Dendritic cell treated with granulocyte-macrophage colony-stimulating factor and Interleukin-4, amounts not matched to agents 40 ng/mL and 50 ng/mL, for 4 days (primary cell): ENCODE measurements around the gene SPTBN1.
"Not testable (repeated sequence)": the region's sequence is repeated elsewhere in the genome, so short reads cannot be mapped to it uniquely, and the experiment has no call there.

Experiments
- H3K27ac Mint-ChIP-seq: one replicate; pipeline ENCODE4 v1.8.0; 2022; ENCODE audit warnings: mild to moderate bottlenecking, mixed read lengths
- H3K27me3 Mint-ChIP-seq: one replicate; pipeline ENCODE4 v1.8.0; 2022; ENCODE audit warnings: mild to moderate bottlenecking, mixed read lengths
- H3K36me3 Mint-ChIP-seq: one replicate; pipeline ENCODE4 v1.8.0; 2022; ENCODE audit warnings: low read depth, mixed read lengths
- H3K4me1 Mint-ChIP-seq: one replicate; pipeline ENCODE4 v1.8.0; 2022; ENCODE audit warnings: low read depth, mixed read lengths
- H3K4me3 Mint-ChIP-seq: one replicate; pipeline ENCODE4 v1.8.0; 2022; ENCODE audit warnings: mild to moderate bottlenecking, moderate library complexity, mixed read lengths
- H3K9me3 Mint-ChIP-seq: one replicate; pipeline ENCODE4 v1.8.0; 2022; ENCODE audit warnings: mixed read lengths
- intact Hi-C: fragments of 100-400 bp; cut with micrococcal nuclease; formaldehyde crosslinking; loops from one replicate; pipeline ENCODE4 v1.15.0; 2022

SPTBN1 gene

DNA sequence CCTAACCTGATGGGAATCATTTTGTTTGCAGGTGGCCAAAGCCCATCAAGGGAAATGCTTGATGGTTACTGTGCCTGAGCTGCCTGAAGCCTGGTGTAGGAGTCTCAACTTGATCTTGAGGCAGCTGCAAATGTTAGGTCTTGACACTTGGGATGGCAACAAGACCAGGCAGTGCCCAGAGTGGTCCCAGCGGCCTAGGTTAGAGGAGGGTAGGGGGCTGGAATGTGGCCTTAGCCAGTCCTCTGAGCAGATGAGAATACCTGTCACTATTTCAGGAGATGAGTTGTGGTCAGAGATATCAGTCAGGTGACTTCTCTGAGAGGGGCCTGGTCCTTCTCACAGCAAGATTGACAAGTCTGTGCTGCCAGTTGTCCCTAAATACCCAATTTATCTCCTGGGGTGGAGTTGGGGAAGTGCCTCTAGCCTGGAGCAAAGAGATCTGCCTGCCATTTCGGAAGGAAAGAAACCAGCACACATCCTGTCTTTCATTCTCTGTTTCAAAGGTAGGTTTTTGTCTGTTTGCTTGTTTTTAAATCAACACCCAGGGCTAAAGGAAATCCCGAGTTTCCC is 13.4 kb downstream of the SPTBN1 start:
- H3K4me1 Mint-ChIP-seq: no peaks in the 10 kb centered on the region
- H3K4me3 Mint-ChIP-seq: no peak overlapping the region
- H3K27me3 Mint-ChIP-seq: no peaks in the 10 kb centered on the region
- H3K36me3 Mint-ChIP-seq: no peaks in the 10 kb centered on the region
- H3K9me3 Mint-ChIP-seq: no peaks in the 10 kb centered on the region
- intact Hi-C loops: no loop called here
- H3K27ac Mint-ChIP-seq: no peak overlapping the region

DNA sequence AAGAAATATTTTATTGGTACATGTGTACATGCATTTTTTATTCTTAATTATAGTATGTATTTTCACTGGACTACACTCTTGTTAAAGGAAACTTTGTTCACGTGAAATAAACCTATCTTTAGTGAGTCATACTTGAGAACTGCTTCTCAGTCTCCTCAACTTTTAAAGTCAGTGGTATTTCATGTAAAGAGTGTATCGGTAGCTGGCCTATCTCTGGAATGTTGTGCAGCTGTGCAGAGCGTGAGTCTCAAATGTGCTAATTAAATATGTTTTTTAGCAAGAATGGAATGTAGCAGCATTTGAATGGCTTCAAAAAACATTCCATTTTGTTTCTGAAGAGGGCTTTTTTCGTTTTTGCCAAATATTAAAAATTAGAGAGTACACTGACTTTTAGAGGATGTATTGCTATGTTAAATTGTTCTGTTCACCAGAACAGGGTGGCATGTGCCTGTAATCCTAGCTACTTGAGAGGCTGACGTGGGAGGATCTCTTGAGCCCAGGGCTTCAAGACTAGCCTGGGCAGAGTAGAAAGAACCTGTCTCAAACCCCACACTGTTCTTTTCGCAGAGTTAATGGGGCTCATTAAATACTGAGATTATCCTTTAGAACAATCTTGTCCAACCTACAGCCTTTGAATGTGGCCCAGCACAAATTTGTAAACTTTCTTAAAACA is 14.3 kb downstream of the SPTBN1 start:
- Mint-ChIP-seq H3K4me3 (no peak overlapping the region), H3K9me3 (no peaks in the 10 kb centered on the region), H3K27me3 (no peaks in the 10 kb centered on the region), H3K36me3 (no peaks in the 10 kb centered on the region), H3K4me1 (no peaks in the 10 kb centered on the region), H3K27ac (no peak overlapping the region)
- intact Hi-C loops: no loop called here

- H3K9me3 Mint-ChIP-seq: no peaks in the 10 kb centered on the region
- H3K27ac Mint-ChIP-seq: no peak overlapping the region
- no peak overlapping the region for H3K4me3 Mint-ChIP-seq
- no peaks in the 10 kb centered on the region for H3K4me1 Mint-ChIP-seq
- intact Hi-C loops: no loop called here
- H3K36me3 Mint-ChIP-seq: no peaks in the 10 kb centered on the region
- no peaks in the 10 kb centered on the region for H3K27me3 Mint-ChIP-seq
Observed at GRCh38 chr2:54471221-54471711, 15.1 kb downstream of the SPTBN1 start.

DNA sequence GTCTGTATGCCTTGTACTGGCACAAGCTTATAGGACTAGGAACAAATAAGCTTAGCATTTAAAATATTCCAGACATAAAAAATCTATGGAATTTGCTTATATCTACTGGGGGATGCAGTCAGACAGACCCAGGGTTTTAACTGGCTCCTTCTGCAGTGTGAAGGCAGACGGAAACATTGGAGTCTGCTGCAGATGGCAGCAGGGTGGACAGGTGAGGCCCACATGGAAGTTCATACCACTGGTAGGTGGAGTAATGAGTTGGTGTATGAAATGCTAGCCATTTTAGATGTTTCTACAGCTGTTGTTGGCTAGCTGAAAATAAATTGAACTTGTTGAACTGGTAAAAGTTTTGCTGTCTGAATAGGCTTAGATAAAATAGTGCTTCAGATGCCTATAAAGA is 17.7 kb downstream of the SPTBN1 start:
- Mint-ChIP-seq H3K9me3 (peaks cover under 1% of the 10 kb centered on the region), H3K36me3 (no peaks in the 10 kb centered on the region), H3K4me3 (no peak overlapping the region), H3K27ac (no peak overlapping the region), H3K27me3 (no peaks in the 10 kb centered on the region), H3K4me1 (no peaks in the 10 kb centered on the region)
- intact Hi-C loops: no loop called here

DNA sequence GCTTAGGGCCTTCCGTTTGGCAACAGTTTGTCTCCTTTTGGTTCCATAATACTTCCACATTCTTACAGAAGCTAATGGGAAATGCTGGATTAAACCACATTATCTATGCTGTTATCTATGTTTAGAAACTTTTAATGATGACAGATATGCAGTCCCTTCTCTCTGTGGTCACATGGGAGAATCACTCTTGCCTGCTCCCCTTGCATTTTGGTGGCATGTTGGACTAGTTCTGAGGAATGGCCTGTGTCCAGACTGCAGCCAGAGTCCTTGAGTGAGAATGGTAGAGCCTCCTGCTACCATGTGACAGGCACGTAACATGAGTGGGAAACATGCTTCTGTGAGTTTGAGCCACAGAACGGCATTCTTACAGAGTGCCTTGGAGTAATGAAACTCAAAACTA is 19.2 kb downstream of the SPTBN1 start:
- intact Hi-C loops: no loop called here
- H3K27ac Mint-ChIP-seq: no peak overlapping the region
- H3K36me3 Mint-ChIP-seq: no peaks in the 10 kb centered on the region
- H3K4me1 Mint-ChIP-seq: no peaks in the 10 kb centered on the region
- peaks cover 13% of the 10 kb centered on the region for H3K9me3 Mint-ChIP-seq
- no peaks in the 10 kb centered on the region for H3K27me3 Mint-ChIP-seq
- H3K4me3 Mint-ChIP-seq: no peak overlapping the region

DNA sequence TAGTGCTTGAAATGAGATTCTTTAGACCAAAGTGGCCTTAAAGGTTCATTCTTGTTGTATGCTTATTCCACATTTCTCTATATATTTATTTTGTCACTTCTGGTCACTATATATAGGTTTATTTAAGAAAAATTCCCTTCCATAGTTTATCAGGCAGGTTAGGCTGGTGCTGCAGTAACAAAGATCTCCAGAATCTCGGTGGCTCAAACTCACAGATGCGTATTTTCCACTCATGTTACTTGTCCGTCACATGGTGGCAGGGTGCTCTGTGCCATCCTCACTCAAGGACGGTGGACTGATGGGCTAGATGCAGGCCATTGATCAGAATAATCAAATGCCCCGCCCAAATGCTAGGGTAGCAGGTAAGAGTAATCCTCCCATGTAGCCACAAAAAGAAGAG is 19.8 kb downstream of the SPTBN1 start:
- Mint-ChIP-seq H3K4me3 (no peak overlapping the region), H3K9me3 (peaks cover 15% of the 10 kb centered on the region), H3K36me3 (no peaks in the 10 kb centered on the region), H3K27me3 (no peaks in the 10 kb centered on the region), H3K27ac (no peak overlapping the region), H3K4me1 (no peaks in the 10 kb centered on the region)
- intact Hi-C loops: no loop called here

DNA sequence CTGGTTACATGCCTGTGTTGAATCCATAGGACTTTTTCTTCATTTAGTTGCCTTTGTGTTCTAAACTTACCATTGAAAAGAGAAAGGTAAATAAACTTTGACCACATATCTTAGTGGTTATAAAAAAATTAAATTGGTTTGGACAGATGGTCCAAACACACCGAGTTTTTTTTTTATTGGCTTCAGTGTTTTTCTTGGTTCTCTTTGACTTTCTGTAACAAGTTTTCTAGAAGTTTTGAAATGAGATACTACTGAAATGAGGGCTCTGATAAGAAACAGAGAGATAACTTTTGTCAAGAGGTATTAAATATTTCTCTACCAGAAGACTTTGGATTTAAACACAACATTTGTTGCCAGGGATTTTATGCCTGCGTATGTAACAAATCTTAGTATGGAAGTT is 20.7 kb downstream of the SPTBN1 start:
- no peaks in the 10 kb centered on the region for H3K4me1 Mint-ChIP-seq
- H3K27ac Mint-ChIP-seq: no peak overlapping the region
- no peaks in the 10 kb centered on the region for H3K27me3 Mint-ChIP-seq
- peaks cover 22% of the 10 kb centered on the region for H3K9me3 Mint-ChIP-seq
- H3K4me3 Mint-ChIP-seq: no peak overlapping the region
- no peaks in the 10 kb centered on the region for H3K36me3 Mint-ChIP-seq
- intact Hi-C loops: no loop called here

DNA sequence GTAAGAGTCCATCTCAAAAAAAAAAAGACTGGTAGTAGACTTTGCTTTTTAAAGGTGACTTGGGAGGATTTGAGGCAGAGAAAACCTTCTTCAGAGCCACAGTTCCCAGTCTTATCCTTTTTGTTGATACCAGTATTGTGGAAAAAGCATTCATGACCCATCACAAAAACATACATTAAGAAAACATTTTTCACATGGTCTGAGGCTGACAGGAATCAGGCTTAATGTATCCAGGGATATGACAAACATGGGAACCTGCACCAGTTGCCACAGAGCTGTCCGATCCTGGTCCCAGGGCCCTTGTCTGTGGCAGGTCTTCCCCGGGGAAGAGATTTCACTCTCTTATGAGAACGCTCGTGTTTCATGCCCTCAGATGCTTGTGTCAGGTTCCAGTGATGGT is 21.8 kb downstream of the SPTBN1 start:
- H3K27ac Mint-ChIP-seq: no peak overlapping the region
- no peaks in the 10 kb centered on the region for H3K36me3 Mint-ChIP-seq
- no peak overlapping the region for H3K4me3 Mint-ChIP-seq
- H3K27me3 Mint-ChIP-seq: no peaks in the 10 kb centered on the region
- intact Hi-C loops: no loop called here
- H3K4me1 Mint-ChIP-seq: no peaks in the 10 kb centered on the region
- peaks cover 22% of the 10 kb centered on the region for H3K9me3 Mint-ChIP-seq

DNA sequence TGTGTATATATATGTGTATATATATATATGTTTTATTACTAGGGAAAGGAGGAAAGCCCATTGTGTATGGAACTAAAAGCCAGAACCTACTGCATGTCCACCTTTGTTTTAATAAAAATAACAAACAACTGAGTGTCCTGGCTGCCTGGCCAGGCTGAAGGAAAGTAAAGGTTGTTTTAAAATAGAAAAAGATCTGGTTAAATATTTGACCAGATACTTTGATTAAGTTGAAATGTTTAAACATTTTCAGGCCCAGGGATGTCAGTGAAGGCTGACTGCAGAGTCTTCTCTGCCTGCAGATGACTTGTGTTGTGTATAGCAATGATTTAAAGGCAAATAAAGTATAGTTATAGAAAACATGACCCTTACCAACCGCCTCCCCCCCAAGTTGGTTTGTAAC is 22.8 kb downstream of the SPTBN1 start:
- H3K27me3 Mint-ChIP-seq: no peaks in the 10 kb centered on the region
- H3K4me3 Mint-ChIP-seq: no peak overlapping the region
- peaks cover 22% of the 10 kb centered on the region for H3K9me3 Mint-ChIP-seq
- no peaks in the 10 kb centered on the region for H3K4me1 Mint-ChIP-seq
- H3K36me3 Mint-ChIP-seq: no peaks in the 10 kb centered on the region
- intact Hi-C loops: no loop called here
- no peak overlapping the region for H3K27ac Mint-ChIP-seq

DNA sequence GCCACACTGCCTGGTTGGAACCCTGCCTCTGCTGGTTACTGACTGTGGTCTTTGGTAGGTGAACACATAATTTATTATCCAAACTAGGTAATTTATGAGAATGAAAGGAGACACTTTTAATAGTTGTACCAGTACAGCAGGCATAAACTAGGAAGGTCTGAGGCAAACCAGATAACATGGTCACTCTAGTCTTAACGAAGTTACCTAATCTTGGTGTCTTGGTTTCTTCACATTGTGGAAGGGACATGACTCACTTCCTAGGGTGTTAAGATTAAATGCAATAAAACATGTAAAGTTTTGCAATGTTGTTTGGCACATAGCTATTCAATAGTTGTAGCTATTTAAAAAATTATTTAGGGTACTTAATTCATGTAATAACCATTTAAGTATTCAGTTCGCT is 23.3 kb downstream of the SPTBN1 start:
- no peak overlapping the region for H3K27ac Mint-ChIP-seq
- intact Hi-C loops: no loop called here
- H3K9me3 Mint-ChIP-seq: peaks cover 22% of the 10 kb centered on the region
- H3K4me1 Mint-ChIP-seq: no peaks in the 10 kb centered on the region
- H3K4me3 Mint-ChIP-seq: no peak overlapping the region
- no peaks in the 10 kb centered on the region for H3K36me3 Mint-ChIP-seq
- no peaks in the 10 kb centered on the region for H3K27me3 Mint-ChIP-seq

DNA sequence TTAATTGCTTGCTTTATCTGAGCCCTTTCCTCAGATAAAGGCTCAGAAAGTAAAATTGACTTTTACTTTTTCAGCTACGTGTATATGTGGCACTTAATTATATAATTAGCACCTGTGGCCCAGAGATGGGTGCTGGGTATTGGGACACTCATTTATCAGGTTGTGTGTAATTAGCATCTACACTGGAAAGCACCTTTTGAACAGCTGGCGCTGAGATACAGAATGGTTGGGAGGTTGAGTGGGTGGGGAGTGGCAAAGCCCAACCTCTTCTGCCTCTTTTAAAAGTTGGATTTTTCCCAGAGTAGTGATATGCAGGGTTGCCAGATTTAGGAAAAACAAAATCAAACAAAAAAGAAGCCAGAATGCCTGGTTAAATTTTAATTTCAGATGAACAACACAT is 23.9 kb downstream of the SPTBN1 start:
- Mint-ChIP-seq H3K36me3 (no peaks in the 10 kb centered on the region), H3K27me3 (no peaks in the 10 kb centered on the region), H3K4me1 (no peaks in the 10 kb centered on the region), H3K27ac (no peak overlapping the region), H3K4me3 (no peak overlapping the region), H3K9me3 (peaks cover 24% of the 10 kb centered on the region)
- intact Hi-C loops: no loop called here

- Mint-ChIP-seq H3K27ac (no peak overlapping the region), H3K4me3 (no peak overlapping the region), H3K9me3 (peaks cover 28% of the 10 kb centered on the region), H3K4me1 (no peaks in the 10 kb centered on the region), H3K36me3 (no peaks in the 10 kb centered on the region), H3K27me3 (no peaks in the 10 kb centered on the region)
- intact Hi-C loops: no loop called here
Observed at GRCh38 chr2:54481686-54482085, 25.6 kb downstream of the SPTBN1 start.

GRCh38 chr2:54482715-54483114 is 26.6 kb downstream of the SPTBN1 start:
- Mint-ChIP-seq H3K9me3 (peaks cover 28% of the 10 kb centered on the region), H3K36me3 (no peaks in the 10 kb centered on the region), H3K4me3 (no peak overlapping the region), H3K27ac (no peak overlapping the region), H3K4me1 (no peaks in the 10 kb centered on the region), H3K27me3 (no peaks in the 10 kb centered on the region)
- intact Hi-C loops: no loop called here

- Mint-ChIP-seq H3K9me3 (peaks cover 28% of the 10 kb centered on the region), H3K27ac (no peak overlapping the region)
Observed at GRCh38 chr2:54483426-54483825, 27.3 kb downstream of the SPTBN1 start.

DNA sequence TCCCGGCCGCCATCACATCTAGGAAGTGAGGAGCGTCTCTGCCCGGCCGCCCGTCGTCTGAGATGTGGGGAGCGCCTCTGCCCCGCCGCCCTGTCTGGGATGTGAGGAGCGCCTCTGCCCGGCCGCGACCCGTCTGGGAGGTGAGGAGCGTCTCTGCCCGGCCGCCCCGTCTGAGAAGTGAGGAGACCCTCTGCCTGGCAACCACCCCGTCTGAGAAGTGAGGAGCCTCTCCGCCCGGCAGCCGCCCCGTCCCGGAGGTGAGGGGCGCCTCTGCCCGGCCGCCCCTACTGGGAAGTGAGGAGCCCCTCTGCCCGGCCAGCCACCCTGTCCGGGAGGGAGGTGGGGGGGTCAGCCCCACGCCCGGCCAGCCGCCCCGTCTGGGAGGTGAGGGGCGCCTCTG is 29.6 kb downstream of the SPTBN1 start:
- H3K36me3 Mint-ChIP-seq, H3K27ac Mint-ChIP-seq, H3K4me1 Mint-ChIP-seq, H3K27me3 Mint-ChIP-seq, intact Hi-C loops, H3K4me3 Mint-ChIP-seq: not testable (repeated sequence)
- H3K9me3 Mint-ChIP-seq: peaks cover 15% of the 10 kb centered on the region

More at GRCh38 chr2:54483426-54483825, 27.3 kb downstream of the SPTBN1 start:
- Mint-ChIP-seq H3K36me3 (no peaks in the 10 kb centered on the region), H3K27me3 (no peaks in the 10 kb centered on the region), H3K4me1 (no peaks in the 10 kb centered on the region), H3K4me3 (no peak overlapping the region)
- intact Hi-C loops: no loop called here
